ENCODE data around the gene LRMDA.

Gene LRMDA

GRCh38 chr10:75801121-75801520 is 369.7 kb downstream of the LRMDA start:
- DNase-seq, result no peak

DNA sequence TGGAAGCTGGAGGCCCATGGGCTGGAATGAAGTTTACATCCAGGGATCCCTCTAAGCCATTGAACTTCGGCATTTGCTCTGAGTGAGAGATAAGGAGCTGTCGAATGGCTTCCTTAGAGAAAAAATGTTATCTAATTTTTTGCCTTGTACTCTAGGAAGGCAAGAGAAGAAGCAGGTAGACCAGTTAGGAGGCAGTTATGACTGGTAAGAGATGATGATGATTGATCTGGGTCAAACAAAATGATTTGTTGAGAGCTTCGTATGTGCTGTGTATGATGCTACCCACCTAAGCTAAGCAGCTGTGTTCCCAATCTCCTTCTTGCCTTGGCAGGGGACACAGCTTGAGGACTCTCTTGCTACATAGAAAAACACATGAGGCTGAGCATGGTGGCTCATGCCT is 370.2 kb downstream of the LRMDA start:
- no peak for DNase-seq

DNA sequence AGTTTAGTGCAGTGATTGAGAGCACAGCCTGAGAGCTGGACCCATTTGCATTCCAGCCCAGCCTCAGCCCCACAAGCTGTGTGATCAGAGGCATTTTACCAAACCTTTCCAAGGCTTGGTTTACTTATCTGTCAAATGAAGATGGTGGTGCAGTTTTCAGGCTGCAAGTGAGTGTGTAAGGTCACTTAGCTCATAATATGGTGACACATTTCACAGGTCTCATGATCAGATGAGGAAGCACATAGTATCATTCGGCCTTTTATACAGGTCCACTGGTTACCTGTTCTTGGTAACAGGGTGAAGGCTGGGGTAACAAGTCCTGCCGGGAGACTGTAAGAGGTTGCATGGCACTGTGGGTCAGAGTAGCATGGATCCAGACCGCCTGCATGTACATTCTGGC is 371.7 kb downstream of the LRMDA start:
- DNase-seq, result no peak

- no peak for DNase-seq
These were observed 372.6 kb downstream of the LRMDA start for GRCh38 chr10:75803816-75804552.

- no peak for DNase-seq
These were observed 374.8 kb downstream of the LRMDA start for GRCh38 chr10:75806186-75806585.

DNA sequence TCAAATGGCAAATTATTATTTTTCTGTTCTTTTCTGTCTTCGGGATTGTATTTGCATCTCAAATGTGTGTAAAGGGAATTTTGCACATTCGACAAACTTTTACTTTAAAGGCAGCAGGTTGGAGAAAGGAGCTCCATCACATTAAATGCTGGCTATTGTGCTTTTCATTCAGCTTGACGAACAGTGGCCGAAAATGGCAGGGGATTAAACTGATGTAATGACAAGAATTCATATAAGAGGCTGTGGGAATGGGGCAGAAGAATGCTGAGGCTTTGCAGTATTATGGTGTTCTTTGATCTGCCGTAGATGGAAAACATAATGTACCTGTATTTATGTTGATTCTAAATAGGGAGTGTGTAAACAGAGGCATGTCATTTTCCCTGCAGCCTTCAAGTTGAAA is 376.0 kb downstream of the LRMDA start:
- no peak for DNase-seq

DNA sequence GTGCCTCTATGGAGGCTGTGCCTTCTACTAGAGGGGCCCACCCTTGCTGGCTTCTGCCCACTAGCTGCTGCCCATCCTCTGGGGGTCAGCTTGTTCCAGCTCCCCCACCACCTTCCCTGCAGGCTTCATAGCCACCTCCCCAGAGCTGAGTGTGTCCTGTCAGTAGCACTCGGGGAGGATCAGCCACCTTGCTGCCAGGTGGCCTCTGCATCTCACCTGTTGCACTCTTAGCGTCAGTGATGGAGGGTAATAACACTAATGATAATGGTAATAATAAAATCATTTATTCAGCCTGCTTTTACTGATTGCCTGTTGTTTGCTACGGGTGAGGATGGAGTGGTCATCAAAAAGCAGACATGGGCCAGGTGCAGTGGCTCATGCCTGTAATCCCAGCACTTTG is 377.6 kb downstream of the LRMDA start:
- no peak for DNase-seq

GRCh38 chr10:75814014-75814413 is 382.6 kb downstream of the LRMDA start:
- DNase-seq, result no peak

DNA sequence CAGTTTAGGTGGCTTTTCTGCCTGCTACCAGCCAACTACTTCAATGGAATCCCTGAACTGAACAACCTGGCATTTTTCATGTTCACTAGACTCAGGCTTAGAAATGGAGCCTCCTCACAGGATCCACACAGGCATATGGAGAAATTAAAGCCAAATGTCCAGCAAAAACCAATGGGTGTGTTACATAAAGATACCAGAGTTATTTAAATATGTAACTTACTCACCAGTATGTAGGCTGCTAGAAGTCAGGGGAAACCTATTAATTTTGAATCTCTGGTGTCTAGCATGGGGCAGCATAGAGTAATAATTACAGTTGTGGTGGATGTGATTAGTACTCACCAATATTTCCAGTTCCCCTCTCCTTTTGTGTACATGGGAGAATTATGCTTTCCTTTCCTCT is 383.6 kb downstream of the LRMDA start:
- DNase-seq, result no peak

- DNase-seq, result no peak
These were observed 385.8 kb downstream of the LRMDA start for GRCh38 chr10:75817198-75817597.

- DNase-seq, result no peak
These were observed 387.1 kb downstream of the LRMDA start for GRCh38 chr10:75818552-75818951.

- no peak for DNase-seq
These were observed 393.8 kb downstream of the LRMDA start for GRCh38 chr10:75825235-75825634.

DNA sequence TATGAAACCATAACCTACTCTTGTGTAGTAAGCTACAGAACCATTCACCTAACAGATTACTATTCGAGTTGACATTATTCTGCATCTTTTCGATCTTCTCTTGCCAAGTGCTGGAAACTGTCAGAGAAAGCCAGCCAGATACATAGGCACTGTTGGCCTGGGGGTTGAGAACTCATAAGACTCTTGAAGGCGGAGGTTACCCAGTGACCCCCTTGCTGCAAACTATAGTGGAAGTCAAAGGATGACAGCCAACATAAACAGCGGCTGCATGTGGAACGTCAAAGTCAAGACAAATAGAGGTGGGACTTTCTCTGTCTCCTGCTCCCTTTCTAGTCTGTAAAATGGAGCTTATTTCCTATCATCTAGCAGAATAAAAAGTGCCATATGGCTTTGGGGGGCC is 394.2 kb downstream of the LRMDA start:
- no peak for DNase-seq

- DNase-seq, result no peak
These were observed 395.4 kb downstream of the LRMDA start for GRCh38 chr10:75826846-75827245.

DNA sequence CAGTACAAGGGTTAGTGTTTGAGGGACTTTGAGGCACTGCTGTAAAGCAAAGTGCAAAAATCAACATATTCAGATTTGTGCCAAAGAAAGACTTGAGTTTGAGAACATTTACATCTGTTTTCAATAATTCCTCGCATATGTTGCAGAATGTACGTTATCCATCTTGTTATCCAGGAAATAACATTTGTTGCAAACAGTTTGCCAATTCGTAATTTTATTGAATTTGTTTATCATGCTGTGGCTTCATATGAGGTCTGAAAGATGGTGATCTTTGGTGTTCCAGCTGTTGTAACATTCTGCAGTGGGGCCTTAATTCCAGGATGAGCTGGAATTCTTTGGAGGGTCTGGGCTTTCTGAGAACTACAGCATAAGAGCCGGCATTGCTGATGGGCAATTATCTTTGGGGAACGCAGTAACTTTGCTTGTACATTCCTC is 396.2 kb downstream of the LRMDA start:
- DNase-seq, result no peak

- DNase-seq, result no peak
These were observed 397.0 kb downstream of the LRMDA start for GRCh38 chr10:75828413-75828812.

DNA sequence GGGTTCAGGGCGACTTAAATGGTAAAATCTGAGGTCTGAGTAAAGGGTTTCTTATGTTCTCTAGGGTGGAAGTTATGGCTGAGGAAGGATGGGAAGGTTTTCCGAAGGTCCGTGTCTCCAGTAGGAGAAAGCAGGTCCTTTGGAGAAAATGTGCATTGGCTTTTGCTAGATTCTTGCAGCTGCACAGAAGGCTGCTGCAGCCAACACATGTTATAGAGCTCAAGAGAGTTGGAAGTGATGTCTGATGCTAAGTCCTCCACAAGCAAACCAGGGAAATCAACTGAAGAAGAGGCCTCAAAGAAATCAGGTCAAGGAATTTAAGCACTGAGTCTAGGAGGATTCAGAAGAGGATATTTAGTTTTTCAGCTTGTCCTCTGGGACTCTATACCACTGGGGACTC is 404.6 kb downstream of the LRMDA start:
- DNase-seq, result no peak

DNA sequence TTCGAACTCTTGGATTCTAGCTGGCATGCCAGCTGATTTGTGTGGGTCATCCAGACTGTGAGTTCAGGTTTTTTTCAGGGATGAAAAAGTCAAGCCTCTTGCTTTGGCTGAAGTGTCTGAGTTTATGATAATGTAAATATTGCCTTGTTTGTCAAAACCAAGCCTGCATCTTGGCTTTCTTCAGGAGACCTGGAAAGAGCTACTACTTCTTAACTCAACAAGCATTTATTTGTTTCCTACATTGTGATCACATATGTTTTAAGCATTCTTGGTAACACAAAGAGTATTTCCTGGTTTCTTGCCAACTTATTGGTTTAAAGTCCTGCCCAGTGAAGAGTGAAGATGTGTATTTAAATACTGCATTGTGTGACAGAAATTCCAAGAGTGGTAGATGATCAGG is 407.1 kb downstream of the LRMDA start:
- no peak for DNase-seq

- no peak for DNase-seq
These were observed 407.6 kb downstream of the LRMDA start for GRCh38 chr10:75839020-75839419.

- DNase-seq, result no peak
These were observed 409.8 kb downstream of the LRMDA start for GRCh38 chr10:75841266-75841665.

- no peak for DNase-seq
These were observed 413.9 kb downstream of the LRMDA start for GRCh38 chr10:75845176-75845947.

- no peak for DNase-seq
These were observed 416.1 kb downstream of the LRMDA start for GRCh38 chr10:75847477-75847876.

DNA sequence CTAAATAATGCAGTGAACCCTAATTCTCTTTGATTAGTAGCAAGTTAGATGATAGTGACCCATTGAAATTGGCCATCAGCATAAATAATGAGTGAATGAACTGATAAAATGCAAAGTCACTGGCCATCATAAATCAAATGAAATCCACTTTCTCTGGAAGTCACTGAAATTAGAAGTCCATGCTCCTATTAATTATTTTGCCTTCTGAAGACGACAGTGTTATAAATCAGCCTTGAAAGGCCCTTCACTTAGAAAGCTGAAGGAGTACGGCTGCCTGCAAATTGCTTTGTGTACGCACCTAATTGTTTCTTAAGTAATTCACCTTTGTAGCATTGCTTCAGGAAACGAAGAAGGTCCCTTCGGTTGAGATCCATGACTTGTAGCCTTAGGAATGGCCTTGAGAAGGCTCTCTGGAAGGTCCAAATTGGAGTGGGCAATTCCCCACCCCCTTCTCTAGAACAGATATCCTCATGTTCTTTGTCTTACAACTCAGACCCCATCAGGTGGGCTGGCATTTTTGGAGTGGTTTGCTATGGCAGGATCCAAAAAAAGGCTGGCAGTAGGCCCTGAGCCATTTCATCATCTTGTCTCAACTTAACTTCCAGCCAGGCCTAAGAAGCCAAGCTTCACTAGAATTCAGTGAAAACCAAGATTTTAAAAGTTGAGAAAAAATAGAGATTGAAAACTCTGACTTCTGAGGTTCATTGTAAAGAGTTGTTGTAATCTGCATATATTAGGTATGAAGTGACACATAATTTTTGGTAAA is 420.3 kb downstream of the LRMDA start:
- DNase-seq, result no peak
